ENCODE results near the gene EXOC4.

The EXOC4 gene

DNA sequence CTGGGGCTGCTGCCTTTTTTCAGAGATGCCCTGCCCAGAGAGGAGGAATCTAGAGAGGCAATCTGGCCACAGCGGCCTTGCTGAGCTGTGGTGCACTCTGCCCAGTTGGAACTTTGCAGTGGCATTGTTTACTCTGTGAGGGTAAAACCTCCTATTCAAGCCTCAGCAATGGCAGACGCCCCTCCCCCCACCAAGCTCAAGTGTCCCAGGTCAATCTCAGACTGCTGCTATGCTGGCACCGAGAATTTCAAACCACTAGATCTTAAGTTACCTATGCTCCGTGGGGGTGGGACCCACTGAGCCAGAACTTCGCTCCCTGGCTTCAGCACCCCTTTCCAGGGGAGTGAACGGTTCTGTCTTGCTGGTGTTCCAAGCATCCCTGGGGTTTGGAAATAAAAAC is 77.2 kb downstream of the EXOC4 start:
- no peaks in the 10 kb centered on the region for H3K27me3 ChIP-seq (ENCODE audit: insufficient read depth, poor library complexity, severe bottlenecking)
- DNase-seq (ENCODE audit: low spot score) (no peak), ATAC-seq (ENCODE audit: low read depth) (no peak)
- no peaks in the 10 kb centered on the region for H3K9me3 ChIP-seq (ENCODE audit: severe bottlenecking)
- peaks cover 3% of the 10 kb centered on the region; the same call in 1 of the 2 replicates for H3K36me3 ChIP-seq (ENCODE audit: low read depth)
- TF ChIP-seq, protein P1, sequence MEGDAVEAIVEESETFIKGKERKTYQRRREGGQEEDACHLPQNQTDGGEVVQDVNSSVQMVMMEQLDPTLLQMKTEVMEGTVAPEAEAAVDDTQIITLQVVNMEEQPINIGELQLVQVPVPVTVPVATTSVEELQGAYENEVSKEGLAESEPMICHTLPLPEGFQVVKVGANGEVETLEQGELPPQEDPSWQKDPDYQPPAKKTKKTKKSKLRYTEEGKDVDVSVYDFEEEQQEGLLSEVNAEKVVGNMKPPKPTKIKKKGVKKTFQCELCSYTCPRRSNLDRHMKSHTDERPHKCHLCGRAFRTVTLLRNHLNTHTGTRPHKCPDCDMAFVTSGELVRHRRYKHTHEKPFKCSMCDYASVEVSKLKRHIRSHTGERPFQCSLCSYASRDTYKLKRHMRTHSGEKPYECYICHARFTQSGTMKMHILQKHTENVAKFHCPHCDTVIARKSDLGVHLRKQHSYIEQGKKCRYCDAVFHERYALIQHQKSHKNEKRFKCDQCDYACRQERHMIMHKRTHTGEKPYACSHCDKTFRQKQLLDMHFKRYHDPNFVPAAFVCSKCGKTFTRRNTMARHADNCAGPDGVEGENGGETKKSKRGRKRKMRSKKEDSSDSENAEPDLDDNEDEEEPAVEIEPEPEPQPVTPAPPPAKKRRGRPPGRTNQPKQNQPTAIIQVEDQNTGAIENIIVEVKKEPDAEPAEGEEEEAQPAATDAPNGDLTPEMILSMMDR (IDR thresholded peaks at IDR 0.05; ENCODE audit: poor library complexity, severe bottlenecking) = no peak
- no peak overlapping the region for H3K27ac ChIP-seq (ENCODE audit: poor library complexity, severe bottlenecking)
- no peaks in the 10 kb centered on the region for H3K4me1 ChIP-seq (ENCODE audit: insufficient read depth, poor library complexity, severe bottlenecking)
- H3K4me3 ChIP-seq (ENCODE audit: severe bottlenecking) = no peak overlapping the region

DNA sequence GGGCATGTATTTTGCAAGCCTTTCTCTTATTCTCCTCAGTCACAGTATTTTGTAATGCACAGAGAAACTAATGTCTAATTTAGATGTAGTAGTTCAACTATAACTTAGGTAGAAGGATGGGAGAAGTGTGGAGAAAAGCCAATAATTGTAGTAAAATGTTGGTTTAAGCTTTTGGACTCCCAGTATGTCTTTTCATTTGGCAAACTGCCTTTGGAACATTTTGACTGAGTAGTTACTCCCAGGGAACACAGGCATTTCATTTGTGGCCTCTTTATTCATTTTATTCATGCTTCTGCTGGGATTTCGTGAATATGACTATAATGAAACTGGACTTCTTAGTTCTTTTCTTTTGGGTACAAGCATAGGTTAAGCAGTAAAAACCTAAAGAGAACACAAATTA is 79.0 kb downstream of the EXOC4 start:
- Histone ChIP-seq H3K27ac (ENCODE audit: poor library complexity, severe bottlenecking) (no peak overlapping the region), H3K27me3 (ENCODE audit: insufficient read depth, poor library complexity, severe bottlenecking) (no peaks in the 10 kb centered on the region), H3K4me3 (ENCODE audit: severe bottlenecking) (no peak overlapping the region), H3K4me1 (ENCODE audit: insufficient read depth, poor library complexity, severe bottlenecking) (no peaks in the 10 kb centered on the region), H3K9me3 (ENCODE audit: severe bottlenecking) (no peaks in the 10 kb centered on the region), H3K36me3 (ENCODE audit: low read depth) (peaks cover 6% of the 10 kb centered on the region)
- DNase-seq (ENCODE audit: low spot score) (no peak), ATAC-seq (ENCODE audit: low read depth) (no peak)
- TF ChIP-seq, protein P1 (IDR thresholded peaks at IDR 0.05; ENCODE audit: poor library complexity, severe bottlenecking) = no peak

DNA sequence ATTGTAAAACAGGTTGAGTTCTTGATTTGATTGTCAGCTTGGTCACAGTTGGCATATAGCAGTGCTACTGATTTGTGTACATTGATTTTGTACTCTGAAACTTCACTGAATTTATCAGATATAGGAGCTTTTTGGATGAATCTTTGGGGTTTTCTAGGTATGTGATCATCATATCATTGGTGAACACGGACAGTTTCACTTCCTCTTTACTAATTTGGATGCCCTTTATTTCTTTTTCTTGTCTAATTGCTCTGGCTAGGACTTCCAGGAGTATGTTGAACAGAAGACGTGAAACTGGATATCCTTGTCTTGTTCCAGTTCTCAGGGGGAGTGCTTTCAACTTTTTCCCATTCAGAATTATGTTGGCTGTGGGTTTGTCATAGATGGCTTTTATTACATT is 86.9 kb downstream of the EXOC4 start:
- Histone ChIP-seq H3K36me3 (ENCODE audit: low read depth) (peaks cover 7% of the 10 kb centered on the region; the same call in 1 of the 2 replicates), H3K4me3 (ENCODE audit: severe bottlenecking) (no peak overlapping the region), H3K27ac (ENCODE audit: poor library complexity, severe bottlenecking) (no peak overlapping the region), H3K4me1 (ENCODE audit: insufficient read depth, poor library complexity, severe bottlenecking) (no peaks in the 10 kb centered on the region), H3K9me3 (ENCODE audit: severe bottlenecking) (peaks cover 5% of the 10 kb centered on the region), H3K27me3 (ENCODE audit: insufficient read depth, poor library complexity, severe bottlenecking) (no peaks in the 10 kb centered on the region)
- TF ChIP-seq, protein P1 (IDR thresholded peaks at IDR 0.05; ENCODE audit: poor library complexity, severe bottlenecking) = no peak
- ATAC-seq (ENCODE audit: low read depth) (no peak), DNase-seq (ENCODE audit: low spot score) (no peak)

DNA sequence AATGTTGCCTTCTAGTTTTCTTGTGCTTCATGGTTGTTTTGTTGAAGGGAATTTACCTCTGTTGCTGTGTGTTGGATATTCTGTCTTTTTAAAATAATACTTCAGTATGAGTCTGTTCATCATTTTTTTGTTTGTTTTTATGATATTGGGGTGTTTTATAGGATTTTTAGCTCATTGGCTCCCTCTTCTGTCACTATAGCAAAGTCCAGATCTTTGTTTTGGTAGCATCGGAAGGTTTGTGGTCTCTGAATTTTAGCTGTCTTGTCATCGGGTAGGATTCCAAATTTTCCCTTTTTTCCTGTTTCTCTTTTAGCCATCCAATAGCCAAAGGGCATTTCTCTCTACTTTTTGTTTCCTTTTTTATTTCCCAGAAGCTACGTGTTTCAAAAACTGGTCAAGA is 91.4 kb downstream of the EXOC4 start:
- no peak for ATAC-seq (ENCODE audit: low read depth)
- TF ChIP-seq, protein P1 (IDR thresholded peaks at IDR 0.05; ENCODE audit: poor library complexity, severe bottlenecking) = peak; percentile 58
- no peak for DNase-seq (ENCODE audit: low spot score)

DNA sequence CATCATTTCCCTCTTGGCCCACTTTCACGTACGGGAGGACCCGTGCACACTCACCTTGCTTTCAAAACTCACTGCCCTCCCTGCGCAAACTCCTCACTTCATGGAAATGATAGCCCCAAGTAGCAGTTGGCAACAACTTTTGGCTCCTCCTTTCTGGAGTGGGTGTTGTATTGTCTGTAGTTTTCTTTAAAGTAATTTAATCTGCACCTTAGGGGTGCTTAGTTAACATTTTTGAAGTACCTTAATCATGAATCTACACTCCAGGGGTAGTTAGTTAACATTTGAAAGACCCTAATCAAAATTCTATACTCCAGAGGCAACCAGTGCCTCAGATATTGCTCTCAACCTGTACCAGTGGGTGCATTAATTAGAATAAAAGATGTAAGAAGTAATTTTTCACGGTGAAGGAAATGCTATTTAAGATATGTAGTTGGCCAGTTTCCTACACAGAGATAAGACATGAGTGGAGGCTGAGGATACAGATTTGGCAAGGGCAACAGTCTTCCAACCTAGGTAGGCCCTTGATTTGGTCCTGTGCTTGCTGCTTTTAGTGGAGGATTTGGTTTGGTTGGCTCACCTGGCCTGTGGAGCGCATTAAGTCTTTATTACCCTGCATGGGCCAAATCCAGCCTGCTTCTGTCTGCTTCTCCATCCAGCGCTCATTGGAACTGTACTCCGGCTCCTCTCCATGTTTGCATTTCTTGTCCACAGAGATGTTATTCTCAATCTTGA is 93.0 kb downstream of the EXOC4 start:
- Histone ChIP-seq H3K4me1 (ENCODE audit: insufficient read depth, poor library complexity, severe bottlenecking) (no peaks in the 10 kb centered on the region), H3K27me3 (ENCODE audit: insufficient read depth, poor library complexity, severe bottlenecking) (no peaks in the 10 kb centered on the region), H3K4me3 (ENCODE audit: severe bottlenecking) (no peak overlapping the region), H3K36me3 (ENCODE audit: low read depth) (0 out of 2 replicates have a peak, but pooled peaks cover 4% of the 10 kb centered on the region), H3K9me3 (ENCODE audit: severe bottlenecking) (peaks cover 2% of the 10 kb centered on the region), H3K27ac (ENCODE audit: poor library complexity, severe bottlenecking) (no peak overlapping the region)
- TF ChIP-seq, protein P1 (IDR thresholded peaks at IDR 0.05; ENCODE audit: poor library complexity, severe bottlenecking) = no peak
- ATAC-seq (ENCODE audit: low read depth) = no peak
- no peak for DNase-seq (ENCODE audit: low spot score)

More for the DNA sequence above, 91.4 kb downstream of the EXOC4 start:
- Histone ChIP-seq H3K4me1 (ENCODE audit: insufficient read depth, poor library complexity, severe bottlenecking) (no peaks in the 10 kb centered on the region), H3K9me3 (ENCODE audit: severe bottlenecking) (peaks cover 2% of the 10 kb centered on the region), H3K27ac (ENCODE audit: poor library complexity, severe bottlenecking) (no peak overlapping the region), H3K27me3 (ENCODE audit: insufficient read depth, poor library complexity, severe bottlenecking) (no peaks in the 10 kb centered on the region), H3K36me3 (ENCODE audit: low read depth) (0 out of 2 replicates have a peak, but pooled peaks cover 4% of the 10 kb centered on the region), H3K4me3 (ENCODE audit: severe bottlenecking) (no peak overlapping the region)

Measured in RWPE2 (cell line).